ENCODE measurements around the gene DNAH12.

DNA sequence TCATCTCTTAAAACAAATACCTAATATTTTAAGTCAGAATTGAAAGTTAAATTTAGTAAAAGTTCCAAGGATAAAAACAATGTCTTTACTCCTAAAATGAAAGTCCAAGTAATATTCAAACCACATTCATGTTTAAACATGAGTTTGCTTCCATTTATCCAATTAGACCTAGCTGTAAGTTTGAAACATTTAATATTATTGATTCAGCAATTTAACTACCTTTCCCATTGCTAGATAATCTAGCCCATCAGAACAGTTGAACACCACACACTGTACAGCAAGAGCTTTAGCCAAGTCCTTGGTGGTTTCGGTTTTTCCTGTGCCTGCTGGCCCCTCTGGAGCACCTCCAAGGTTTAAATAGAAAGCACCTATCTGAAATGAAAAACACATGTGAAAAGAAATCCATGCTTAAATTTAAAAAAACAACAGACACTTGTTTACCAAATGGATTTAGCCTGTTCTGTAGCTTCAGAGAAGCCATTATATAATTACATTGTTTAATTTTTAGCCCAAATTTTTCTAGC is 97.8 kb downstream of the DNAH12 start:
- TF ChIP-seq, protein P1, sequence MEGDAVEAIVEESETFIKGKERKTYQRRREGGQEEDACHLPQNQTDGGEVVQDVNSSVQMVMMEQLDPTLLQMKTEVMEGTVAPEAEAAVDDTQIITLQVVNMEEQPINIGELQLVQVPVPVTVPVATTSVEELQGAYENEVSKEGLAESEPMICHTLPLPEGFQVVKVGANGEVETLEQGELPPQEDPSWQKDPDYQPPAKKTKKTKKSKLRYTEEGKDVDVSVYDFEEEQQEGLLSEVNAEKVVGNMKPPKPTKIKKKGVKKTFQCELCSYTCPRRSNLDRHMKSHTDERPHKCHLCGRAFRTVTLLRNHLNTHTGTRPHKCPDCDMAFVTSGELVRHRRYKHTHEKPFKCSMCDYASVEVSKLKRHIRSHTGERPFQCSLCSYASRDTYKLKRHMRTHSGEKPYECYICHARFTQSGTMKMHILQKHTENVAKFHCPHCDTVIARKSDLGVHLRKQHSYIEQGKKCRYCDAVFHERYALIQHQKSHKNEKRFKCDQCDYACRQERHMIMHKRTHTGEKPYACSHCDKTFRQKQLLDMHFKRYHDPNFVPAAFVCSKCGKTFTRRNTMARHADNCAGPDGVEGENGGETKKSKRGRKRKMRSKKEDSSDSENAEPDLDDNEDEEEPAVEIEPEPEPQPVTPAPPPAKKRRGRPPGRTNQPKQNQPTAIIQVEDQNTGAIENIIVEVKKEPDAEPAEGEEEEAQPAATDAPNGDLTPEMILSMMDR (IDR thresholded peaks at IDR 0.05; ENCODE audit: low read length): no peak
- no peak for TF ChIP-seq EZH2 (optimal IDR thresholded peaks at IDR 0.05; ENCODE audit: low read depth, low read length)

All from MM.1S (cell line).